Activated naive CD4-positive, alpha-beta T cell treated with anti-CD3 and anti-CD28 coated beads, Interleukin-2, amount 50 U/mL, for 16 hours (primary cell): Measurements from ENCODE around the gene KCNAB1.

Source experiments
- DNase-seq: peaks from one replicate; pipeline ENCODE4 v3.0.0-alpha.2; 2020

KCNAB1 gene

GRCh38 chr3:156417559-156418132 is 297.3 kb downstream of the KCNAB1 start:
- no peak for DNase-seq

GRCh38 chr3:156418428-156418827 is 298.1 kb downstream of the KCNAB1 start:
- no peak for DNase-seq

- no peak for DNase-seq
Measured at GRCh38 chr3:156421534-156421933, 301.2 kb downstream of the KCNAB1 start.

GRCh38 chr3:156424758-156425157 is 304.4 kb downstream of the KCNAB1 start:
- DNase-seq: no peak

- DNase-seq: no peak
Measured at GRCh38 chr3:156425651-156426050, 305.3 kb downstream of the KCNAB1 start.

- DNase-seq: no peak
Measured at GRCh38 chr3:156429125-156429524, 308.7 kb downstream of the KCNAB1 start.

GRCh38 chr3:156431334-156432124 is 311.2 kb downstream of the KCNAB1 start:
- DNase-seq: no peak

GRCh38 chr3:156432563-156432962 is 312.2 kb downstream of the KCNAB1 start:
- no peak for DNase-seq

- DNase-seq: no peak
Measured at GRCh38 chr3:156433138-156433537, 312.8 kb downstream of the KCNAB1 start.

GRCh38 chr3:156433910-156434309 is 313.5 kb downstream of the KCNAB1 start:
- DNase-seq: no peak

- no peak for DNase-seq
Measured at GRCh38 chr3:156434921-156435320, 314.5 kb downstream of the KCNAB1 start.

GRCh38 chr3:156443079-156443478 is 322.7 kb downstream of the KCNAB1 start:
- no peak for DNase-seq

- no peak for DNase-seq
Measured at GRCh38 chr3:156445117-156446090, 325.0 kb downstream of the KCNAB1 start.

- peak; percentile 32 for DNase-seq
Measured at GRCh38 chr3:156448300-156448699, 327.9 kb downstream of the KCNAB1 start.

- DNase-seq: no peak
Measured at GRCh38 chr3:156449710-156450574, 329.6 kb downstream of the KCNAB1 start.

- no peak for DNase-seq
Measured at GRCh38 chr3:156455839-156456238, 335.5 kb downstream of the KCNAB1 start.

- DNase-seq: no peak
Measured at GRCh38 chr3:156456771-156457224, 336.4 kb downstream of the KCNAB1 start.

GRCh38 chr3:156459434-156459833 is 339.1 kb downstream of the KCNAB1 start:
- no peak for DNase-seq

GRCh38 chr3:156460206-156460611 is 339.8 kb downstream of the KCNAB1 start:
- DNase-seq: no peak

- no peak for DNase-seq
Measured at GRCh38 chr3:156461889-156462288, 341.5 kb downstream of the KCNAB1 start.

GRCh38 chr3:156463123-156463522 is 342.7 kb downstream of the KCNAB1 start:
- no peak for DNase-seq

- DNase-seq: no peak
Measured at GRCh38 chr3:156465194-156465593, 344.8 kb downstream of the KCNAB1 start.
